Body of pancreas (tissue), 4 donors: ENCODE measurements around the gene CFAP61.

ENCODE experiments used
- CTCF ChIP-seq, 7 experiments: fragments of 450-650 bp in 4 of 7; fragments of 200-600 bp in 3 of 7; sonication (generic) in 3 of 7; IDR thresholded peaks; one replicate each; pipeline ENCODE4 v1.5.1; 2016 to 2019; ENCODE audit warnings: antibody characterized with exemption in 7 of 7
- POLR2A ChIP-seq, 3 donors: fragments of 450-650 bp; IDR thresholded peaks; one replicate each; pipeline ENCODE4 v1.6.1; 2016; ENCODE audit warnings: antibody characterized with exemption in 3 of 3, mild to moderate bottlenecking in 2 of 3

GRCh38 chr20:20073801-20074371, 21.6 kb downstream of the CFAP61 start:
- no peak for TF ChIP-seq CTCF (IDR thresholded peaks at IDR 0.05)
- no peak for TF ChIP-seq POLR2A (IDR thresholded peaks at IDR 0.05)
